ENCODE data around the gene MTHFS. TPM values are rescaled to one million over a fixed set of nuclear protein-coding genes. Genes with fewer than 3 reads are reported as not detected.

The MTHFS gene
- total and polyA plus RNA-seq, 8 donors: 5.7 to 101 (median 48.1) TPM; not detected in 2

DNA sequence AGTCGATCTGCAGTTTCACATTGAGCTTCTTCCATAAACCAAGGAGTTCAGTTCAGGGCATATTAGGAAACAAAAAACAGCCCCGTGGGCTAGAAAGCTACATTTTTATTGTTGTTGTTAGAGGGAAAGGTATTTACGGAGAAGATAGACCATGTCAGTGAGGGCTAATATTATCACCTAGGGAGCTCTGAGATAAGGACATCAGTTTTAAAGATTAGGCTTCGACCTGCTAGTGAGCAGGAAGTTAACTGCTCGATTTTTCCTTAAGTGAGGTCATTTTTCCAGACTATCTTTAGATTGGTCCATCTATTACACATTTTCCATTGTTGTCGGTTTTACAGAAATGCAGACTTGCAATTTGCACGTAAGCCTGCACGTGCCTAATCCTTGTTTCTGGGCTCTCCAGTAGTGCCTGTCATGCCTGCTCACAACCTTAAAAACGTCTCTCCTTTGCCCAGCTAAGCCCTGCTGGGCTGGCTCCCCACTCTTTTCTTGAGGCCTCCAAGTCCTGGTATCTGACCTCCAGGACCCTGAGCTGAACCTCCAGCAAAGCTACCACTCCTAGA is 72.6 kb downstream of the MTHFS start:
- Histone ChIP-seq H3K4me1 (no peaks in the 10 kb centered on the region), H3K27me3 (no peaks in the 10 kb centered on the region), H3K9me3 (peaks cover 0 to 15% (median 0%) of the 10 kb centered on the region in 4 donors), H3K36me3 (no peaks in the 10 kb centered on the region), H3K27ac (no peak overlapping the region), H3K4me3 (no peak overlapping the region)
- WGBS, 5 donors: 57 to 65% (median 63%) methylated on average over 9 of the region's 9 CpGs
- intact Hi-C loops (cut with DNase I; ENCODE audit: low total_unique reads): no loop called here
- peak in 1 of 2 donors; percentile 25 for DNase-seq
- no peak for TF ChIP-seq POLR2A (IDR thresholded peaks at IDR 0.05)
- TF ChIP-seq, protein P1, sequence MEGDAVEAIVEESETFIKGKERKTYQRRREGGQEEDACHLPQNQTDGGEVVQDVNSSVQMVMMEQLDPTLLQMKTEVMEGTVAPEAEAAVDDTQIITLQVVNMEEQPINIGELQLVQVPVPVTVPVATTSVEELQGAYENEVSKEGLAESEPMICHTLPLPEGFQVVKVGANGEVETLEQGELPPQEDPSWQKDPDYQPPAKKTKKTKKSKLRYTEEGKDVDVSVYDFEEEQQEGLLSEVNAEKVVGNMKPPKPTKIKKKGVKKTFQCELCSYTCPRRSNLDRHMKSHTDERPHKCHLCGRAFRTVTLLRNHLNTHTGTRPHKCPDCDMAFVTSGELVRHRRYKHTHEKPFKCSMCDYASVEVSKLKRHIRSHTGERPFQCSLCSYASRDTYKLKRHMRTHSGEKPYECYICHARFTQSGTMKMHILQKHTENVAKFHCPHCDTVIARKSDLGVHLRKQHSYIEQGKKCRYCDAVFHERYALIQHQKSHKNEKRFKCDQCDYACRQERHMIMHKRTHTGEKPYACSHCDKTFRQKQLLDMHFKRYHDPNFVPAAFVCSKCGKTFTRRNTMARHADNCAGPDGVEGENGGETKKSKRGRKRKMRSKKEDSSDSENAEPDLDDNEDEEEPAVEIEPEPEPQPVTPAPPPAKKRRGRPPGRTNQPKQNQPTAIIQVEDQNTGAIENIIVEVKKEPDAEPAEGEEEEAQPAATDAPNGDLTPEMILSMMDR (IDR thresholded peaks at IDR 0.05): no peak
- TF ChIP-seq EP300 (IDR thresholded peaks at IDR 0.05): no peak
- TF ChIP-seq POLR2AphosphoS5 (IDR thresholded peaks at IDR 0.05): no peak

DNA sequence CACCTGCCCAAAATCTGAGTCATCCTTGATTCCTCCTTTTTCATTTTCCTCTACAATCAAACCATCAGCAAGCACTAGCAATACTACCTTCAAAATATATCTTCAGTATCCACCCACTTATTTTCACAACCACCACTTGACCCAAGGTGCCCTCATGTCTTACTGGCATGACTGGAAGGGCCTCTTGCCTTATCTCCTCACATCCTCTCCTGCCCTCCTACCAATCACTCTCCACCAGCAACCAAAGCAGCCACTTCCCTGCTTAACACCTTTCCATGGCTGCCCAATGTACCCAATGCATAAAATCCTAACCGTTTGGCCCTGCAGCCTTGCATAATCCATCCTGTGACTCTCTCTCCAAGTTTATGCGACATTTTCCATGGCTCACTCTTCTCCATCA is 76.0 kb downstream of the MTHFS start:
- Histone ChIP-seq H3K27me3 (no peaks in the 10 kb centered on the region), H3K36me3 (no peaks in the 10 kb centered on the region), H3K9me3 (peaks cover 0 to 9% (median 0%) of the 10 kb centered on the region in 4 donors), H3K4me3 (no peak overlapping the region), H3K4me1 (no peaks in the 10 kb centered on the region), H3K27ac (no peak overlapping the region)
- intact Hi-C loops (cut with DNase I; ENCODE audit: low total_unique reads): no loop called here
- DNase-seq: no peak
- no peak for TF ChIP-seq POLR2A (IDR thresholded peaks at IDR 0.05)
- TF ChIP-seq EP300 (IDR thresholded peaks at IDR 0.05): no peak
- TF ChIP-seq, protein P1 (IDR thresholded peaks at IDR 0.05): no peak
- no peak for TF ChIP-seq POLR2AphosphoS5 (IDR thresholded peaks at IDR 0.05)
- WGBS, 5 donors: 86 to 95% (median 92%) methylated on average over 2 of the region's 2 CpGs

DNA sequence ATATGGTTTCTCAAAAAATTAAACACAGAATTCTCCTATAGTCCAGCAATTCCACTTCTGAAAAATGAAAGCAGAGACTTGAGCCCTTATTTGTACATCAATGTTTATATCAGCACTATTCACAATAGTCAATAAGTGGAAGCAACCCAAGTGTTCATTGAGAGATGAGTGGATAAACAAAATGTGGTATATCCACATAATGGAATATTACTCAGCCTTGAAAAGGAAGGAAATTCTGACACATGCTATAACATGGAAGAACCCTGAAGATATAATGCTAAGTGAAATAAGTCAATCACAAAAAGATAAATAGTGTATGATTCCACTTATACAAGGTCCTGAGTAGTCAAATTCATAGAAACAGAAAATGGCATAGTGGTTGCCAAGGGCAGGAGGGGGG is 76.6 kb downstream of the MTHFS start:
- TF ChIP-seq POLR2AphosphoS5 (IDR thresholded peaks at IDR 0.05) (no peak), EP300 (IDR thresholded peaks at IDR 0.05) (no peak)
- Histone ChIP-seq H3K9me3 (peaks cover 0 to 9% (median 0%) of the 10 kb centered on the region in 4 donors), H3K36me3 (no peaks in the 10 kb centered on the region), H3K27ac (no peak overlapping the region), H3K27me3 (no peaks in the 10 kb centered on the region), H3K4me1 (no peaks in the 10 kb centered on the region), H3K4me3 (no peak overlapping the region)
- intact Hi-C loops (cut with DNase I; ENCODE audit: low total_unique reads): no loop called here
- no peak for DNase-seq

DNA sequence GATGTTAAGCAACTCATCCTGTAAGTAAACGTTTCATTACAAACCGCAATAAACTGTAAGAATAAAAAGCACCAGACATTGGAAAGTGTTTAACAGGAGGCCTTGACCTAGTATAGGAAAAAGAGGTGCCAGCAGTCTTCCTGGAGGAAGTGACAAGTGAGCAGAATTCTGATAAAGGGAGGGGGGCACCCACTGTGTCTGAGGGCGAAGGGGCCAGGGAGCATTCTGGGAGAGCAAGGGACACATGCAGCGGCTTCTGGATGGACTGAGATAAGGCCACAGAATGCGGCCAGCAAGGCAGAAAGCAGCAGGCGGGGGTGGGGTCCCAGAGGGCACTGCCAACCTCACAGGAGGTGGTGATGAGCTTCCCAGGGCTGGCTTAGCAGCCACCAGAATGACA is 80.2 kb downstream of the MTHFS start:
- H3K9me3 ChIP-seq: peaks cover 0 to 9% (median 0%) of the 10 kb centered on the region in 4 donors
- peaks cover 0 to 14% (median 11%) of the 10 kb centered on the region in 4 donors for H3K4me1 ChIP-seq
- H3K27ac ChIP-seq: no peak overlapping the region
- no peak for DNase-seq
- 51 to 79% (median 65%) methylated on average over 5 to 6 of the region's 6 CpGs for WGBS, 5 donors
- H3K36me3 ChIP-seq: no peaks in the 10 kb centered on the region
- H3K4me3 ChIP-seq: no peak overlapping the region
- TF ChIP-seq EP300 (IDR thresholded peaks at IDR 0.05) (no peak), POLR2A (IDR thresholded peaks at IDR 0.05) (no peak), POLR2AphosphoS5 (IDR thresholded peaks at IDR 0.05) (no peak)
- TF ChIP-seq, protein P1 (IDR thresholded peaks at IDR 0.05): no peak
- H3K27me3 ChIP-seq: no peaks in the 10 kb centered on the region
- intact Hi-C loops (cut with DNase I; ENCODE audit: low total_unique reads): no loop called here

DNA sequence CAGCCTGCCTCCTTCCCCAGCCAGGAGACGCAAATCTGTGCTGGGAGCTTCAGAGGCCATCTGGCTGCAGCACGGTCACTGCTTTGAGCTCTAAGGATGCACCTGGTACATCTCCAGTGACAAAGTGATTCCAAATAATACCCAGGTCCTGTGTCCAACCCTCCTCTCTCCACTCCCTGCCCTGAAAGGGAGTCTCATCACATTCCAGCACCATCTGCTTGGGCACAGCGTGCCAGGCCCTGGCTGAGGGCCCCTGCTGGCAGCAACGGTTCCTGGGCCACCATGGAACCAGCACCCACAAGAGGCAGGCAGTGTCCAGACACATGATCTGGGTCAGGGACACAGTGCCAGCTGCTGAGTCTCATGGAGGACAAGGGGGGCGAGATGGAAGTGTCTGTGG is 81.3 kb downstream of the MTHFS start:
- no peaks in the 10 kb centered on the region for H3K36me3 ChIP-seq
- TF ChIP-seq POLR2A (IDR thresholded peaks at IDR 0.05) (no peak), POLR2AphosphoS5 (IDR thresholded peaks at IDR 0.05) (no peak), EP300 (IDR thresholded peaks at IDR 0.05) (no peak)
- TF ChIP-seq, protein P1 (IDR thresholded peaks at IDR 0.05): no peak
- peaks cover 0 to 19% (median 15%) of the 10 kb centered on the region in 4 donors for H3K4me1 ChIP-seq
- H3K27ac ChIP-seq: no peak overlapping the region
- DNase-seq: no peak
- 79 to 89% (median 86%) methylated on average over 4 to 5 of the region's 5 CpGs for WGBS, 5 donors
- H3K9me3 ChIP-seq: peaks cover 0 to 8% (median 0%) of the 10 kb centered on the region in 4 donors
- intact Hi-C loops (cut with DNase I; ENCODE audit: low total_unique reads): no loop called here
- no peak overlapping the region for H3K4me3 ChIP-seq
- no peaks in the 10 kb centered on the region for H3K27me3 ChIP-seq
